HG03025 (cell line): ENCODE results near the gene IL12B.
"Not testable (repeated sequence)": the region's sequence is repeated elsewhere in the genome, so short reads cannot be mapped to it uniquely, and the experiment has no call there.

ENCODE experiments used
- ATAC-seq: cut with Tn5 transposase; IDR thresholded peaks from one replicate; pipeline ENCODE4 v1.9.1; 2021; ENCODE audit warnings: mild to moderate bottlenecking, moderate library complexity; ENCODE audit not compliant: unreplicated experiment, low FRiP score

Gene IL12B

GRCh38 chr5:159333545-159333925, 3.2 kb upstream of the IL12B start:
- ATAC-seq = no peak

GRCh38 chr5:159332800-159333544, 2.7 kb upstream of the IL12B start:
- ATAC-seq = no peak

GRCh38 chr5:159331093-159331973, 1.0 kb upstream of the IL12B start:
- ATAC-seq = peak; percentile 52

- ATAC-seq = no peak
Measured at GRCh38 chr5:159324986-159325385, 5.3 kb downstream of the IL12B start.

- no peak for ATAC-seq
Measured at GRCh38 chr5:159324102-159324755, 6.1 kb downstream of the IL12B start.

- no peak for ATAC-seq
Measured at GRCh38 chr5:159322180-159322579, 8.1 kb downstream of the IL12B start.

GRCh38 chr5:159319832-159320231, 10.5 kb downstream of the IL12B start:
- ATAC-seq = no peak

GRCh38 chr5:159319363-159319762, 10.9 kb downstream of the IL12B start:
- no peak for ATAC-seq

GRCh38 chr5:159318448-159318847, 11.8 kb downstream of the IL12B start:
- ATAC-seq = no peak

GRCh38 chr5:159317849-159318248, 12.4 kb downstream of the IL12B start:
- ATAC-seq = no peak

- ATAC-seq = no peak
Measured at GRCh38 chr5:159316519-159317383, 13.5 kb downstream of the IL12B start.

GRCh38 chr5:159313197-159313596, 17.1 kb downstream of the IL12B start:
- no peak for ATAC-seq

GRCh38 chr5:159311063-159311462, 19.2 kb downstream of the IL12B start:
- ATAC-seq = no peak

- ATAC-seq = no peak
Measured at GRCh38 chr5:159310511-159310910, 19.8 kb downstream of the IL12B start.

GRCh38 chr5:159309689-159310433, 20.4 kb downstream of the IL12B start:
- no peak for ATAC-seq

- ATAC-seq = no peak
Measured at GRCh38 chr5:159304961-159305595, 25.2 kb downstream of the IL12B start.

- ATAC-seq = no peak
Measured at GRCh38 chr5:159303286-159303685, 27.0 kb downstream of the IL12B start.

- not testable (repeated sequence) for ATAC-seq
Measured at GRCh38 chr5:159301929-159302860, 28.1 kb downstream of the IL12B start.
